AG09309 (cell line): ENCODE results near the gene NDUFB10.

Experiments
- DNase-seq: peaks from one replicate; pipeline ENCODE4 v3.0.0-alpha.2; 2010; ENCODE audit warnings: low read depth
- H3K4me3 ChIP-seq: 2 replicates; pipeline ENCODE4 v1.5.1; 2011; ENCODE audit warnings: mild to moderate bottlenecking, low read depth, low read length, moderate library complexity; ENCODE audit not compliant: control insufficient read depth
- CTCF ChIP-seq: IDR thresholded peaks from 2 replicates; pipeline ENCODE4 v1.5.1; 2011; ENCODE audit warnings: mild to moderate bottlenecking, low read depth, low read length, inconsistent platforms; ENCODE audit not compliant: insufficient read depth, control insufficient read depth; ENCODE audit errors: missing control alignments

Gene NDUFB10

GRCh38 chr16:2002406-2003230 lies 43.3 kb downstream of the NDUFB10 start:
- DNase-seq: no peak
- no peak overlapping the region for H3K4me3 ChIP-seq
- no peak for TF ChIP-seq CTCF

- no peak for TF ChIP-seq CTCF
- DNase-seq: no peak
- no peak overlapping the region for H3K4me3 ChIP-seq
Measured at GRCh38 chr16:2003231-2003826, 44.0 kb downstream of the NDUFB10 start.

- TF ChIP-seq CTCF: peak; percentile 91
- no peak overlapping the region for H3K4me3 ChIP-seq
- DNase-seq: no peak
Measured at GRCh38 chr16:2003827-2004641, 44.7 kb downstream of the NDUFB10 start.

GRCh38 chr16:2004795-2005517 lies 45.6 kb downstream of the NDUFB10 start:
- no peak for DNase-seq
- no peak overlapping the region for H3K4me3 ChIP-seq

GRCh38 chr16:2005646-2006045 lies 46.3 kb downstream of the NDUFB10 start:
- no peak for DNase-seq
- H3K4me3 ChIP-seq: no peak overlapping the region
- no peak for TF ChIP-seq CTCF

More at GRCh38 chr16:2004795-2005517, 45.6 kb downstream of the NDUFB10 start:
- TF ChIP-seq CTCF: no peak

- no peak for TF ChIP-seq CTCF
- DNase-seq: no peak
- H3K4me3 ChIP-seq: no peak overlapping the region
Measured at GRCh38 chr16:2006317-2006716, 47.0 kb downstream of the NDUFB10 start.
